ENCODE measurements around the gene CMPK2. TPM values are rescaled to one million over a fixed set of nuclear protein-coding genes. Genes with fewer than 3 reads are reported as not detected.
"Not testable (repeated sequence)": the region's sequence is repeated elsewhere in the genome, so short reads cannot be mapped to it uniquely, and the experiment has no call there.

The CMPK2 gene, protein sequence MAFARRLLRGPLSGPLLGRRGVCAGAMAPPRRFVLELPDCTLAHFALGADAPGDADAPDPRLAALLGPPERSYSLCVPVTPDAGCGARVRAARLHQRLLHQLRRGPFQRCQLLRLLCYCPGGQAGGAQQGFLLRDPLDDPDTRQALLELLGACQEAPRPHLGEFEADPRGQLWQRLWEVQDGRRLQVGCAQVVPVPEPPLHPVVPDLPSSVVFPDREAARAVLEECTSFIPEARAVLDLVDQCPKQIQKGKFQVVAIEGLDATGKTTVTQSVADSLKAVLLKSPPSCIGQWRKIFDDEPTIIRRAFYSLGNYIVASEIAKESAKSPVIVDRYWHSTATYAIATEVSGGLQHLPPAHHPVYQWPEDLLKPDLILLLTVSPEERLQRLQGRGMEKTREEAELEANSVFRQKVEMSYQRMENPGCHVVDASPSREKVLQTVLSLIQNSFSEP
- 0.49 TPM for polyA plus RNA-seq (2013, experiment 1 of 2; ENCODE audit: insufficient read length)
- 0.57 TPM for polyA plus RNA-seq (2013, experiment 2 of 2; ENCODE audit: insufficient read length)

DNA sequence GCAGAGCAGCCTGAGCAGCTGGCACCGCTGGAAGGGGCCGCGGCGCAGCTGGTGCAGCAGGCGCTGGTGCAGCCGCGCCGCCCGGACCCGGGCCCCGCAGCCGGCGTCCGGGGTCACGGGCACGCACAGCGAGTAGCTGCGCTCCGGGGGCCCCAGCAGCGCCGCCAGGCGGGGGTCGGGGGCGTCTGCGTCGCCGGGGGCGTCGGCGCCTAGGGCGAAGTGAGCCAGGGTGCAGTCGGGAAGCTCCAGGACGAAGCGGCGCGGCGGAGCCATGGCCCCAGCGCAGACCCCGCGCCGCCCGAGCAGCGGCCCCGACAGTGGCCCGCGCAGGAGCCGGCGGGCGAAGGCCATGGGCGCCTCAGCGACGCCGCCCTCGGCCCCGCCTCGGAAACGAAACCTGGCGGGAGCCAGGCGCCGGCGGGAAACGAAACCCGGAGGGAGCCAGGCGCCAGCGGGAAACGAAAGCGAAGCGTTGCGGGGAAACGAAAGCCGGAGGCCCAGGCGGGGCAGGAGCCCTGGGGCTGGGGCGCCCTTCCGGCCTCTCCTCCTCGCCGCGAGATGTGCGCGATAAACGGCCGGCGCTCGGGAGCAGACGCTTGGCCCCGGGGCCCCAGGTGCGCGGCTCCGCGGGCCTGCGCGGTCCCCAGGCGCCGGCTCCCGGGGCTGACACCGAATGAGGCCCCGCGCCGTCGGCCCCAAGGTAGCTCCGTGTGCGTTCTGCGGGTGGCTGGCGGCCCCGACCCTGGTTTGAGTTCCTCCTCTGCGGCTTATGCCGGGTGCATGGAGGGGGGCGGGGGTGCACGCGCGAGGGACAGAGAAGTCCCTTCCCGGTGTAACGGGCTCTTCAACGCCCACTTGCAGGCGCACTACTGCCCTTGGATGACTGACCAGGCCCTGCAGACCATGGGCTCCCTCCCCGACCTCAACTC, at the start of gene CMPK2:
Gene CMPK2, minus strand, starts transcription at position 562 of the 929 bp plus-strand sequence. Its CDS starts 211 bp downstream, at position 351.
- DNase-seq: peak; percentile 49

DNA sequence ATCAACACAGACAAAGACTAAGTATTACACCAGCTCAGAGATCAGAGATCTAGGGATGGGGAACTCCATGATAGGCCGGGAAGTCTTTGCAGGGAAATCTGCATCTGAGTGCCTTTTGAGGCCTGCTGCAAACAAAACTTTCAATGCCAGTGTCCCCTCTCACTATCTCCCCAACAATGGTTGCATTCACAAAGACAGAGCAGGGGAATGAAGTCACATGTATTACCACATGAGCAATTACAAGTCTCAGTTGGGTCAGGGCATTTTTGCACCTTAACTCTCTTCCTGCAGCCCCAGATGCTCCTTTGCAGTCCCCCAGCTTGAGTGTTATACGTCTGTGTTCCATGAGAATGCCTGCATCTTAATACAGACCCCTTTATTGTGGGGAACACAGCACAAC, 49.7 kb upstream of the CMPK2 start:
- no peak for DNase-seq

DNA sequence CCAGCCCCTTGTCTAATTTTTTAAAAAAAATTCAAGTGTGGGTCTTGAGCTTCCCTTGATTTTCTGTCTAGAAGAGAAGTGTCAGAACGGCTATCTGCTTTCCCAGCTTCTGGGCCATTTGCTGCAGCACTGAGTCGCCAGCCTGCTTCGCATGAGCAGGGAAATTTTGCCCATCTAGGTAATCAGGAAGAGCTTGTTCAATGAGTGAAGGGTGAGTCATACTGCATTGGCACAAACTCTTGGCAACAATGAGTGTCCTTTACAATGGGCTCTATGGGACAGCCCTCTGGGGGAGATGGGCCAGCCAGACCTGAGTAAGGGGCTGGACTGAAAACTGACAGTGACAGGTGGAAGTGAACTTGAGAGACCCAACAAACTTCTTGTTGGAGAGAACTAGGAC, 49.1 kb upstream of the CMPK2 start:
- DNase-seq: no peak

DNA sequence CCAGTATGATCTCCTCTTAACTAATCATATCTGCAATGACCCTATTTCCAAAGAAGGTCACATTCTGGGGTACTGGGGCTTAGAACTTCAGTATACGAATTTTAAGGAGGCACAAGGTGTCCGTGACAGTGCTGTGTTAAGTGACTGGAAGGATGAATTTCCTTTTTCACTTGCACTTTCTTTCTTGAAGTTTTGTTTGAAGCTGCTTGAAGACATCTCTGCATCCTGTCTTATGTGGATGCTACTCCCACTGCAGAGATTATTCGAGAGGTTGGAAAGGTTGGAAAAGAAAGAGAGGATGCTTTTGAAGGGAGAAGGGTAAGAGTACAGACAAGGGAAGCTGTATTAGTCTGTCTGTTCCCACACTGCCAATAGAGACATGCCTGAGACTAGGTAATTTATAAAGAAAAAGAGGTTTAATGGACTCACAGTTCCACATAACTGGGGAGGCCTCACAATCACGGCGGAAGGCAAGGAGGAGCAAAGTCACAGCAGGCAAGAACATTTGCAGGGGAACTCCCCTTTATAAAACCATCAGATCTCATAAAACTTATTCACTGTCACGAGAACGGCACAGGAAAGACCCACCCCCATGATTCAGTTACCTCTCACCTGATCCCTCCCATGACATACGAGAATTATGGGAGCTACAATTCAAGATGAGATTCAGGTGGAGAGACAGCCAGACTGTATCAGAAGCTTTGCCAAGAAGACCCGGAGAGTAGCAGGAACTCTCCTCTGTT, 47.9 kb upstream of the CMPK2 start:
- no peak for DNase-seq

DNA sequence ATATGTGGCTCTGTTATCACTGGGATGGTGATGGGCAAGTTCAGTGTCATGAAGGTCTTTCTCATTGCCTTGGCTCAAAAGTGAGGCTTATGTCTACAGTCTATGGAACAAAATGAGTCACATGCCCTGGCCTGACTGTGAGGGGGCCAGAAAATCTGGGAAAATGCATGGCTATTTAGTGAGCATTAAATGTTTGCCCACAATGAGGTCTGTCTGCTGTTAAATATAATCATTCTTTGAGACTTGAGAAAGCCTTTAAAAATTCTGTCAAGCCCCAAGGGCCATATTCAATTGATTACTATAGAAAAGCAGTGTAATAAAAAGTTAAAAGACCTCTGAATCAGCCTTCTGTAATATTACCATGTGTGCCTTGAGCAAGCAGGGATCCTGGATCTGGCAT, 46.0 kb upstream of the CMPK2 start:
- DNase-seq: no peak

DNA sequence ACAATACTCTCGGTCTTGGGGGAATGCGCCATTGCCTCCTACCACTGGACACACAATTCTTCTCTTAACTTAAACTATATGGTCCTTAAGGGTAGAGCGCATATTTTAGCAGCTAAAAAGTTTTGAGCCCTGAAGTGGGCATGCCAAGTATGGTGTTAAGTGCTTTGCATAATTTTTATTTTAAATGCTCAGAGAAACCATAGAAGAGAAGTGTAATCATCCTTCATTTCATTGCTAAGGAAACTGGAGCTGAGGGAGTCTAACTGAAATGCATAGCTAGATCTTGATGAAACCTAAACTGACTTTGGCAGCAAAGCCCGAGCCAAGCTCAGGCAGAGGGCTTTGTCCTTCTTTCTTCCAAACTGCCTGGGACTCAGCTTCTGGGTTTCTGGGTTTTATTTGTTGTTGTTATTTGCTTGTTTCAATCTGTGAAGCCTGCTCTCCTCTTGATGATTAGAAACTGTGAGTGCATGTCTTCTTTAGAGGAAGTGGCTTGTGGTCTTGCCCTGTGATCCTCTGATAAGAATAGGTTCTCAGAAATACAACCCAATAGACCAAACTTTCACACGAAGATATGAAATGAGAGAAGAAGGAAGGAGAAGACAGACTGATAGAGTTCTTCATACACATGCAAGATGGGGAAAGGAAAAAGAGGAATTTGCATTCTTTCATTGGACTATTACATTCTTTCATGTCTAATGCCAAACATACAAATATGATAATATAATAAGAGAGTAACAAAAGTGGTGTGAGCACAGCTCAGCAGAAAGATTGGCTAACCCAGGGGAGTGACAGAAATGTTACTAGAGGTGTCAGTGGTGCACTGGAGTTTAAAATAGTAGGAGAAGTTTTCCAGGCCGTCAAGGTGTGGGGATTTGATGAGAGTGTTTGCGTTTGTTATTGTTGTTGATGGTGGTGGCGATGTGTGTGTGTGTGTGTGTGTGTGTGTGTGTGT, 44.0 kb upstream of the CMPK2 start:
- no peak for DNase-seq

DNA sequence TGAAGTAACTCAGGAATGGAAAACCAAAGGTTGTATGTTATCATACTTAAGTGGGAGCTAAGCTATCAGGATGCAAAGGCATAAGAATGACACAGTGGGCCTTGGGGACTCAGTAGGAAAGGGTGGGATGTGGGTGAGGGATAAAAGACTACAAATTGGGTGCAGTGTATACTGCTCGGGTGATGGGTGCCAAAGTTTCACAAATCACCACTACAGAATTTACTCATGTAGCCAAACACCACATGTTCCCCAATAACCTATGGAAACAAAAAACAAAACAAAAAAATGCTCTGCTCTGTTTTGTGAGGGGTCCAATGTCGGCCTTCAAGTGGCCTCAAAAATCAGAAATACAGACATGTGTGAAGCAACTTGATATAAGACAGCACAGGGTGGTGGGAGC, 42.6 kb upstream of the CMPK2 start:
- DNase-seq: no peak

DNA sequence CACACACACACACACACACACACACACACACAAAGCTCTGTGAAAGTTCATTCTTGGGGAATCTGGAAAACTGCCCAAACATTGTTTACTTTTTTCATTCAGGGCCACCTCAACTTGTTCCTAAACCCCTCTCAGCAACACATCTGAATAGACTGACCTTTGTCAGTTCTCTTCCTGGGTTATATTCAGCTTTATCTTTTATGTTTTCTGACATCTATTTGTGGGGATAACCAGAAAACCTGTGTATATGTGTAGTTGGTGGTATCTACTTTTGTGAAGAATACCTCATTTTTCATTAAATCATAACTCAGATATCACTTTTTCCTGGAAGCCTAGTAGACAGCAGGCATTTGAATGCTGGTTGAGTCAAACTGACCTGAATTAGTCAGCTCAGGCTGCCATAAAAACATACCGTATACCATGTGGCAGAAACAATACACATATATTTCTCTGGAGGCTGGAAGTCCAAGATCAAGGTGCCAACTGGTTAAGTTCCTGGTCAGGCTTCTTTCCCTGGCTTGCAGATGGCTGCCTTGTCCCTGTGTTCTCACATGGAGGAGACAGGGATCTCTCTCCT, 40.5 kb upstream of the CMPK2 start:
- no peak for DNase-seq

DNA sequence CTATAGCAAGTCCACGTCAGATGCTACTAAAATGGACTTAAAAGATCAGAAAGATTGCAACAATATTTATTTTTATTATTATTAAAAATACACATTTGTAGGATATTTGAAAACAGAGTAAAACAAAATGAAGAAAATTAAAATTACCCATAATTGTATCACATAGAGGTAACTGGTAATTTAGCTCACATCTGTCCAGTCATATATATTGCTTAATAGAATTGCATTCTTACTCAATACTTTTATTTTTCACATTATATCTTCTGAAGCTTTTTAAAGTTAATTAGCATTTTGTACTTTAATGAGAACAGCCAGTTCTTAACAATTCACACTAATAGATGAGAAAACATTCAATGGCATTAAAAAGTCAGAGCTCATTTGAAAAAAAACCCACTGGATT, 40.0 kb upstream of the CMPK2 start:
- DNase-seq: no peak

DNA sequence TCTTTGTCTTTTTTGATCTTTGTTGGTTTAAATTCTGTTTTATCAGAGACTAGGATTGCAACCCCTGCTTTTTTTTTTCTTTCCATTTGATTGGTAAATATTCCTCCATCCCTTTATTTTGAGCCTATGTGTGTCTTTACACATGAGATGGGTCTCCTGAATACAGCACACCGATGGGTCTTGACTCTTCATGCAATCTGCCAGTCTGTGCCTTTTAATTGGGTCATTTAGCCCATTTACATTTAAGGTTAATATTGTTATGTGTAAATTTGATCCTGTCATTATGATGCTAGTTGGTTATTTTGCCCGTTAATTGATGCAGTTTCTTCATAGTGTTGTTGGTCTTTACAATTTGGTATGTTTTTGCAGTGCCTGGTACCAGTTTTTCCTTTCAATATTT, 36.9 kb upstream of the CMPK2 start:
- DNase-seq: not testable (repeated sequence)

DNA sequence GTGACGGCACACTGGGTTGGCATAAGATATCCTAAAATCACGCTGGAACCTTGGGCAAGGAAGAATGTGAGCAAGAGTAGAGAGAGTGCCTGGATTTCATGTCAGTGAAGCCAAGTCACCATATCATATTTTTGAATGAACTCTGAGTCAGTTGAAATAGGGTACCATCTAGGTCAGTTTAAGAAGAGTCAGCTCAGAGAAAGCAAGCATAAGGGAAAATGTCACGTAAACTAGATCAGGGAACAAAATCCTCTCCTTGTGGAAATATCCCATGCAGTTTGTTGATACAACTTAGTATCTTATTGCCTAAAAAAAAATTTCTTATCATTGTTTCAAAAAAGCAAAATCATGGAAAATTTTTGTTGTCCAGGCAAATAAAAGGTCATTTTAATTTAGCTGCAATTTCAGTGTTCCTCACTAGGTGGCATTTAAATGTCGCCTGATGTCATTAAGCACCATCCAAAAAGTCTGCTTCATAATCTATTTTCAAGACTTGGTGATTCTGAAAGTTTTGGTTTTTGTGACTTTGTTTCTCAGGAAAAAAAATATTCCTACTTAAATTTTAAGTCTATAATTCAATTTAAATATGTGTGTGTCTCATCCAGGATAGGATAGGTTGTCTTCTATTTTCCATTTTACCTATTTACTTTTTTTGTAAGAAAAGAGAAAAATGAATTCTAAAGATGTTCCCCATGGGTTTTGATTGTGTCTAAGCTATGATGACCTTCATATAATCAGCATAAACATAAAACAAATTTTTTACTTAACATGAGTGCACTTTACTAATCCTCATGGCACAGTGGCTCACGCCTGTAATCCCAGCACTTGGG, 31.4 kb upstream of the CMPK2 start:
- peak; percentile 33 for DNase-seq

DNA sequence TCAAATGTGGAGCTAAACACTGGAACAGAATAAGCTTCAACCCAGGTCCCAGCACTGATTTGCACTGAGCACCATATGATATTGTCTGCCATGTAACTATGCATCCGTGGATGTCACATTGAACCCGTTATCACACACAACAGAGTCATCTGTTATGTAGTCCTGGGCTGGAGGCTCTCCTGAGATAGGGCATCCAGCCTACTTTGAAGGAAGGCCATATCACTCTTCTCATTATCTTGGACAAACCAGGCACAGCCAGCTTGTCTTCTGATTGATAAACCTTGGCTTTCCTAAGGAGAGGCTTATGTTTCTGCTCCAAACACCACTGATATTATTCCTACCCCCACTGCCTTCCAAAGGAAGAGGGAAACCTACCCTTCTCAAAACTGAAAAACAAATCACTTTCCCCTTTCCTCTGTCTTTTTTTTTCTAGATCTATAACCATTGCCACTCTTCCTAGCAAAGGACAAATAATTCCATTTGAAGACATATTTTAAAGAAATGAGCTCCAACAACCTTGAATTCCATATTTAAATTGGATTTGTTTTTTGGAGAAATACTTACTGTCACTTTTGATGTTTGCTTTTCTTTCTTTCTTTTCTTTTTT, 28.3 kb upstream of the CMPK2 start:
- DNase-seq: no peak

DNA sequence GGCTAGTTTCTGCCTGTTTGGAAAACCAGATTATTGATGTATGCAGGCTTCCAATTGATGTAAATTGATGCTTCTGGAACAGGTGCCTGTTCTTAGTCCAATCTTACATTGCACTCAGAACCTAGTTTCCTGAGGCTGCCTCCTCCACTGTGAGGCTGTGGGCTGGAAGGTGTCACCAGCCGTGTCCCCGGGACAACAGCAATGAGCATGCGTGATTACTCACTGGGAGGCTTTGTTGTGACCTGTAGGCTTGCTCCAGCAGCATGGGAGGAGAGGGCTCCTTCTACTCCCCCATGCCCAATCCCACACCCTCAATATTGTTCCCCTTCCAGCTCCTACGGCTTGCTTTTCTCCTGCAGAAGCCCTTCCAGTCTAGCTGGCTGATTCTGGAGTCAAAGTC, 23.0 kb upstream of the CMPK2 start:
- DNase-seq: no peak

DNA sequence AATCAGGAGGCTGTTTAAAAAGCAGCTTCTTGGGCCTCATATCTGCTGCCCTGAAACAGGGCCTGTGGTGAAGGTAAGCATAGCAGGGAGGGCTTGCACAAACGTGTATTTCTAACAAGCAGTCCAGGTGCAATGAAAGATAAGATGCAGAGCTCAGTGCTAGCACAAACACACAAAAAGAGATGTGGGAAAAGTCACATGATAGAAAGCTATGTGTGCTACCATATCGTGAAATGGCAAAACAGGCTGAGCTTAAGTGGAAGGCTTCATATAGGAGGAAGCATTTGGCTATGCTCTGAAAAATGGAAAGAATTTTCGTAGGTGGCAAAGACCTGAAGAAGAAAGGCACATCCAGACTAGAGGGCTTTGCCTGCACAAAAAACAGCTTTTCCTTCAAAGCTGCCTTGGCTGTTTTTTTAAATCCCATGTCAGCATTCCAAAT, 22.1 kb upstream of the CMPK2 start:
- no peak for DNase-seq

DNA sequence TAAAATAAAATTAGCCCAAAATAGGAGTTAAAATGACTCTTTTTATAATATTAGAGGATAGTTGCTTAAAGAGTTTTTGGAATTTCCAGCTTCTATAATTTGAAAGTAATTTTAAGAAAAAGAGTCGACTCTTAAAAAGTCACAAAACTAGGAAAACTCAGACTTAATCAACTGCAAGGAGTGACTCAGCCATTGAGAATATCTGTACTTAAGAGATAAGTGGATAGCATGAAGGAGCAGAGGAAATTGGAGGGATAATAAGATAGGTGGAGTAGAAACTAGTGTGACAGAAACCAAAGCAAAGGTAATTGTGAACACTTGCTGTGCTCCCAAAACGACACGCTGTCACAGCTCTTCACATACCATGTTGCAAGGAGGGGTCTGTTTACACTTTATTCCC, 20.3 kb upstream of the CMPK2 start:
- no peak for DNase-seq

DNA sequence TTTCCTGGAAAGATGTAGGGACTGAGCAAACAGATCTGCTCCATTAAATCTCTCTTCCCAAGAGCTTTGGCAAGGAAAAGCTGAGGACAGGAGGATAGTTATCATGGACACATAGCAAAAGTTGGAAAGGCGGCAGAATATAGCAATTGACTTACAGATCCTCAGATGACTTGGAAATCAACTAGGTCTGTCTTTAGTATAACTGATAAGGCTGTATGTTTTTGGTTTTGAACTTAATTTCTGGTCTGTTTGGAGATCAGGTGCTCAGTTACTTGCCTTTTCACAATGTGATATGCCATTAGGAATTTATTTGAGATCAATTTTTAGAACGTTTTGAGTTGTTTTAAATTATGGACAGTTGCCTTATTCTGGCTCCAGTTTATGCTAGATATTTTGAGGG, 19.8 kb upstream of the CMPK2 start:
- DNase-seq: no peak

DNA sequence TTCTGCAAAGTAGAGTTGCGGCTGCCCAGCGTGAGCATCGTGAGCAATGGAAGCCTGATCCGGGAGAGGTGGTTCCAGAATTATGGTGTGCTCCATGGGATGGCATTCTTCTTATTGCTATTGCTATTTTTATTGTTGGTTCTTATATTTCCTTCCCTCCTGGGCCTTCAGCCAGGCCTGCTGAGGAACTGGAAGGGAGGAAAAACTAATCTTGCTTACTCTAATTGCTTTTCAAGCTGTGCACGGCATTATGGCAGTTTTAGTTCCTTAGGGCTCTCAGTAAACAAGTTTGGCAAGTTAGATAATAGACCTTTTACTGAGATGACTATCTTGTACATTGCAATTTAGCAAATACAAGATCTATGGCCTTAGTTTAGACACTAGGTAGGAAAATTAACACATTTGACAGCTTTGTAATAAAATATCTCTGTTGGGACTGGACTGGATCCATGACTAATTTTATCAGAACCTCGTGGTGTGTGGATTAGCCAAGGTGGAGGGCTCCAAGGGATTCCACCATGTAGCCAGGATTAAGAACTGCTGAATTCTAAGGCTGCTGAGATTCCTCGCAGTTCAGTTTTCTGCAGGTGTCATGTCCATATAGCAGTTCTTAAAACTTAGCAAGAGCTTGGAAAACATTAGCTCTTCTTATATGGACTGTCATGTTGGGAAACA, 17.9 kb upstream of the CMPK2 start:
- no peak for DNase-seq

DNA sequence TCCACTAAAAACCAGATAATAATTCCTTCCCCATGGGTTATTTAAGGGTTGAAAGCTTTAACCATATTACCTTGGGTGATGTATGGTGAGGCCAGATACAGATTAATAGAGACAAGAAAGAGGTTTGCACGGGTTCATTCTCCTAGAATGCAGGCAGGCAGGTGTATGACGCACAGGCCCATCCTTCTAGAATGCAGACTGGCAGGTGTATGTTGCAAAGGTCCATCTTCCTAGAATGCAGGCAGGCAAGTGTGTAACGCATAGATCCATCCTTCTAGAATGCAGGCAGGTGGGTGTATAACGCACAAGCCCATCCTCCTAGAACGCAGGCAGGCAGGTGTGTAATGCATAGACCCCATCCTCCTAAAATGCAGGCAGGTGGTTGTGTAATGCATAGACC, 15.8 kb upstream of the CMPK2 start:
- no peak for DNase-seq

DNA sequence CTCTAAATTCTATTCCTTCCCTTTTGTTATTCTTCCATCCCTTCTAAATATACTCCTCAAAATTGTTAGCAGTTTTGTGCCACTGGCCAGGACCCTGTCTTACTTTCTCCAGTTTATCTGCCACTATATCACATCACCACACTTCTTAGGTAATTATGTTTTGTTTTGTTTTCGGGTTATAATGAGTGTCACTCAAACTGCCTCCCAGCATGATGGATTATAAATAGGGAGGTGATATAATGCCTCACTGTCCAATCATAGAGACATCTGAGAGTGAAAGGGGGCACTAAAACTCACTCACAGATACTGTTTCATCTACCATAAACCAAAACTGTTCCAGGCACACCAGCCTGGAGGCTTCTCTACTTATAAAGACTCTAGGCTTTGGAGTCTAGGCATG, 15.3 kb upstream of the CMPK2 start:
- DNase-seq: no peak
